Activated CD8-positive, alpha-beta memory T cell treated with anti-CD3 and anti-CD28 coated beads for 48 hours (primary cell): ENCODE measurements around the gene DDX3X.

ENCODE experiments used
- DNase-seq, 3 experiments: peaks; one replicate each; pipeline ENCODE4 v3.0.0-alpha.2; 2020; ENCODE audit warnings: low read depth in 2 of 3, low spot score in 2 of 3

DDX3X gene

DNA sequence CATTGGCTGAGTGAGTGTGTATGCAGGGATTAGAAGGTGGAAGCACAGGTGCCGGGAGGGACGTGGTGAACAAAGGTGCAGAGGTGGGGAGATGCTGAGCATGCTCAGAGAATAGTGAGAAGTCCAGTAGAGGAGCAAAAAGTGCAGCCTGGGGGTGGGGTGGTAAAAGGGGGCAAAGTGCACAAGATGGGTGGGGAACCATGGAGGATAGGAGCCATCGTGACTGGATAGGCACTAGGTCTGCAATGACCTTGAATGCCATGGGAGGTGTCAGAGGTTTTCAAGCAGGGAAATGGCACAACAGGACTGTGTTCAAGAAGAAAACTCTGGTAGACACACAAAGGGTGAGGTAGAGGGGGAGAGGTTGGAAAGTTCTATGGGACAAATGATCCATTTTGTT, 6.6 kb upstream of the DDX3X start:
- DNase-seq = no peak

DNA sequence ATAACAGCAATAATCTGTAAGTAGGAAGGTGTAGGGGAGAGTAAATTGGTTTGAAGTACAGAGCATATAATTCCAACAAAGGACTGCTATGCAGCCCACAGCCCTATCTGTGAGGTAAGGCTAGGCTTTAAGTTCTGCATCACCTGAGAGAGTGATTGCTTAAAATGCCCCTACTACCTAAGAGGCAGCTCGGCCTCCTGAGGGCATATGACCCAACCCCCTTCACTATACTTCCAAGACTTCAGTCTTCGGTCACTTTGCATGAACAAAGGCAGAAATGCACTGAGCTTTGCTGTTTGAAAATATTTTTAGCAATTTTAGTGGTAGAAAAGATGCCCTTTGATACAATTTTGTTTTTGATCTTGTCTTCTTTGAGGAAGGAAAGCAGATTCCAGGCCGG, 4.9 kb upstream of the DDX3X start:
- DNase-seq = no peak

DNA sequence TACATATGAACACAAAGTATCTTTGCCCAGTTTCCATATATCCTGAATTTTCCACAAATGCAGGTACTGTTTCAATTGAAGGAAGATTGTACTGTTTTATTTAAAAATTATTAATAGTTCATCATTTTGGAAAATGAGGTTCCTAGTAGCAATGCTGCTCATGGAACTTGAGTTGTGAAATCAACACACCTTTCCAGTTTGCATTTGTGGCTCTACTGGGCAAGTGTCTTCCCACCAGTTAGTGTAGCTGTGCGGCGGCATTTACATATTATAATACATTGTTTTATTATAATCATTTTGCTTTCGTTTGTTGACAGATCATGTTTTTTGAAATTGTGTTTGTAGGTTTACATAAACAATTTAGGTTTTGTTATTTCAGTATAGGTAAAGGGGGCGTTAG, 2.0 kb upstream of the DDX3X start:
- DNase-seq = no peak

DNA sequence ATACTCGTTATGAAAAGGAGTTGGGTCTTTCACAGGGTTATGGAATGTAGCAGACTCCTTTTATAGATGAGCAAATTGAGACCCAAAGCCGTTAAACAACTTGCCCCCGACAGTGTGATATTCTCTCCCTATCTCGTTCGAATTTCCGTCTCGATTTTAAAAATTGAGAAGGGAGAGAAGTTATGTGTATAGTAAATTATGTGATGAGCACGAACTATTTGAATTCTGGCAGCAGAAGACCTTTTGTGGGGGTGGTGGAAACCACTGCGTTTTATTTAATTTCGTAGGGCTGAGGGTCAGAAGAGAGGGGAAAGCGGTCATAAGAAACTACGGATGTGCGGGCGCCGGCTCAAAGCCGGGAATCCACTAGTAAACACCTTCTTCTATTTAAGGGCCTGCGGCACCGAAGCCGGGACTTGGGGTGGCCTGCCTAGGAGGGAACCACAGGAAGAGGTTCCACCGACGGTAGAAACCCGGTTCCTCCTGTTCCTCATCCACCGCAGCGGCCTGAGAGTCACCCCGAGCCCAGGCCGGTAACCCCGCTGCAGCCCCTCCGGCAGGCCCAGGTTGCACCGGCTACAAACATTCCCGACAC, 1.5 kb upstream of the DDX3X start:
- DNase-seq = peak in 1 of 3 experiments; percentile 20

DNA sequence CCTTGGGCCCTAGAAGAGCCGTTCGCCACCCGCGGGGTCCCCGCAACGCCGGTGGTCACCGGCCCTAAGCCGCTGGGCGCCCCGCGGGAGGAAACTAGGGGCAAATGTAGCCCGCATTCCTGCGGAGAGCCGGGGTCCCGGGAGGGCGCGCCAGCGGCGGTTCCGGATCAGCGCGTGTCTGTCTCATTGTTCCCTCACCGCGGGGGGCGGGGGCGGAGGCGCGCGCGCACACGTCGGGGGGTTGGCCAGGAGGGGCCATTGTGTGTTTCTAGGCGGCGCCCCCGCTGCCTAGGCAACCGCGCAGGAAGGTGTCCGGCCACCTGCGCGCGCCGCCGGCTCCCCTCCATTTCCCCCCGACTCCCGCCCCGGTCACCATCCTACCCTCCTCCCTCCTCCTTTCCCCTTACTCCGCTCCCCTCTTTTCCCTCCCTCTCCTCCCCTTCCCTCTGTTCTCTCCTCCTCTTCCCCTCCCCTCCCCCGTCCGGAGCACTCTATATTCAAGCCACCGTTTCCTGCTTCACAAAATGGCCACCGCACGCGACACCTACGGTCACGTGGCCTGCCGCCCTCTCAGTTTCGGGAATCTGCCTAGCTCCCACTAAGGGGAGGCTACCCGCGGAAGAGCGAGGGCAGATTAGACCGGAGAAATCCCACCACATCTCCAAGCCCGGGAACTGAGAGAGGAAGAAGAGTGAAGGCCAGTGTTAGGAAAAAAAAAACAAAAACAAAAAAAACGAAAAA, 789 bp upstream of the DDX3X start:
- DNase-seq = peak; percentile 50 to 81 (median 80)

DNA sequence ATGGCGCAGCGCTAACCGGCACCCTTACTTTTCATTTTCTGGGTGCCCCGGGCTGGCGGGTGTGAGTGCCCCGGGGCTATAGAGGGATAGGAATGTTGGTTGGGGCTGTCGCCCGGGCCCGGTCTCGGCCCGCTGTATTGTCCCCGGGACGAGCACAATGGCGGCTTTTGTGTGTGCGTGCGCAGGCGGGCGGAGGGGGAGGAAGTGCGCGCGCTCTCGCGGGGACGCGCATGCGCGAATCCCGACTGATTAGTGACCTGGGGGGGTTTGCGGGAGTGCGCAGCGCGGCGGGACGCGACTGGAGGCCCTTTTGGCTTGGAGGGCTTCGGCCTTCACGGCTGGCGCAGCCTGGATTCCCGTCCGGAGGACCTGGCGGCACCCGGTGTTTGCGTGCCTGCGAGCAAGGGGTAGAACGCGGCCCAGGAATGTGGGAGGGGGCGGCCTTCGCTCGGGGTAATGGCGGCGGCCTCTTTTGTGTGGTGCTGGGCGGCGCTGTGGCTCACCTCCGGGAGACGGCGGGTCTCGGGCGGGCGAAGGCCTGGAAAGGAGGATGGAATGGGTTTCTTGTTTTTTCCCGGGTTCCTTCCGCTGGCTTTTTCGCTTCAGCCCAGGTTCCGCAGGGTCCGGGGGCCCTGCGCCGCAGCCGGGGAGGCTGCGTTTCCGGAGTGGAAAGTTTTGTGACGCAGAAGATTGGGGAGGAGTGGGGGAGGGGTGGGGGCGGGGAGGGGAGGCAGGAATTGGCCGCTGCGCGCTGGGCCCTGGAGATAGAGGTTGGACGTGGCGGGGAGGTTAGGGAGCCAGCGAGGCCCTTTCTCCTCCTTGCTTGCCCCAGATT, 618 bp downstream of the DDX3X start:
- DNase-seq = peak; percentile 36 to 84 (median 73)

DNA sequence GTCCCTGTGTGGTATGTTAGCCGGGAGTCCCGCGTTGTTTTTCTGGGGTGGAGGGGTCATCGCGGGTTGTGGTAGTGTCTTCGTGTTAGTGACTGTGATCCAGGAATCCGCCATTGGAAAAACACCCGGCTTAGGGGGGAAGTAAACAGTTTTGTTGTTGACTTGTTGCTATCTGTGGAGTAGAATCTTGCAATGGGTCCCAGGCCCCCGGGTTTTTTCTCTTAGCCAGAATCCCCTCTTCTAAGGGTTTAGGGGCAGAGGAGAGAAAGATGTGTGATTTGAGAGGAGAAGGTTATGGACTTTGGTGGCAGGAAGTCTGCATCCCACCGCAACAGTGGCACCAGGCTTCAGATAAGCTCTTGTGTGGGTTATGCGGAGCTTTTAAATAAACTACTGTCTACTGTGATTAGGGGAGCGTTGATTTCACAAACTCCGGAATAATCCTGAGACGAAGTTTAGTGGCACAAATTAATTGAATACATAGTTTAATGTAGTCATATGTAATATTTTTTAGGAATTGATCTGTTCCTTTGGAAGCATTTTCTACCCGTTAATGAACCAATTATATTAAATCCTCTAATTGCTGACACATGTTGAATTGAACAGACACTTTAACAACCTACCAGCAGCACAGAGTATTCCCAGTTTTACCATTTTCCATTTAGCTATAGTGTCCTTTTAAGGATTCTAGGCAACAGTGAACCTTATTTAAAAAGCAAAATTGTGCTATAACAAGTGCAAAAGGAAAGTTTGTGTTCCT, 1.4 kb downstream of the DDX3X start:
- DNase-seq = peak in 1 of 3 experiments; percentile 25

DNA sequence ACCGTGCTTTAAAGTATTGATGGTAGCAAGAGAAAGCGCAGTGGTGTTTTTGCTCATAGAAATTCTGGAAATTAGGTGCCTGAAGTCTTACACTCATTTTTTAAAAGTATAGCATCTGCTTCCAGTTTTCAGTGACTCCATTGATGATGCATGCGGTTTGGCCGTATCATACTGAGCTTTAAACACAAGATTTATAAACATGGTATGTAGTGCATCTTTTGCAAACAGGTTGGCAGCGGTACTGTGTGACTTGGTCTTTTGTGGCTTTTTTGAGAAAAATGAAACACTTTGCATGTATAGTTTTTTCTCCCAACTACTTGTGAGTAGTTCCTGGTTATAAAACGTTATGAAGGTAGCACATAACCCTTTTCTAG, 2.0 kb downstream of the DDX3X start:
- no peak for DNase-seq

DNA sequence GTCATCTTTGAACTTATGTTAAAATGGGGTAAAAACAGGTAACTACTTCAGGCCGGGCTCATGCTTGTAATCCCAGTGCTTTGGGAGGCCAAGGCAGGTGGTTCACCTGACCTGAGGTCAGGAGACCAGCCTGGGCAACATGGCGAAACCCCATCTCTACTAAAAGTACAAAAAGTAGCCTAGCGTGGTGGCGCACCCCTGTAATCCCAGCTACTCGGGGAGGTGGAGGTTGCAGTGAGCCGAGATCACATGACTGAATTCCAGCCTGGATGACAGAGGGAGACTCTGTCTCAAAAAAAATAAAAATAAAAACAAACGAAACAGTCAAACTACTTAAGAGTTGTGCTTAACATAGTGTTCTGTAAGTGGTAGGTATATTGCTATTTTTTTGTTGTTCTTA, 2.5 kb downstream of the DDX3X start:
- DNase-seq = no peak

DNA sequence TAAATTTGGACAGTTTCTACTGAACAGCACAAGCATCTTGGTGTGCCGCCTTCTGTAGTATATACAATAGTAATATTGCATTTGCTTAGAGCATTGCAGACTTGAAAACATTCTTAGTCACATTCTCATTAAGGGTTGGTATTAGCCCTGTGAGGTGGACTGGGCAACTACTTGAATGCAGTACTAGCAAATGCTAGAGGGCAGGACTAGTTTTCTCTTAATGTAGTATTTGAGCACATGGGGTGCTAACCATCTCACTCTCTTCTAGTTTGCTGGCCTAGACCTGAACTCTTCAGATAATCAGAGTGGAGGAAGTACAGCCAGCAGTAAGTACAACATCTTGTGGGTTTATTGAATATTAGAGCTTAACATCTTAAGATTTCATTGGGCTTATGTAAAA, 3.2 kb downstream of the DDX3X start:
- DNase-seq = no peak

DNA sequence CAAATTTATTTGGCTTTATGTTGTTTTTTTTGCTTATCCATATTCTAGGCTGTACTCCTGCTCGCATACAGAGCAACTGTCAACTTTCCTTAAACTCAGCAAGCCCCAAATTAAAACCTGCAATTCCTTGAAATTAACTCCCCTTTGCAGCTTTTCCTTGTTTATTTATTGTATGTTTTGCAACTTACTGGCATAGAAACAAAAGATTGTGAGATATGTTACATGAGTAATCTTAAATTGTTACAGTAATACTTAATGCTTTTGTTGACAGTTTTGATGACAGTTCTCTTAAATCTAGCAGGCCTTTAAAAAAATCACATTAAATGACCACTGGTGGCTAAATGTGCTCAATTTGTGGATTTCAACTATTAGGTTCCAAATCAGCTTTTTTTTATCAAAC, 4.5 kb downstream of the DDX3X start:
- no peak for DNase-seq

DNA sequence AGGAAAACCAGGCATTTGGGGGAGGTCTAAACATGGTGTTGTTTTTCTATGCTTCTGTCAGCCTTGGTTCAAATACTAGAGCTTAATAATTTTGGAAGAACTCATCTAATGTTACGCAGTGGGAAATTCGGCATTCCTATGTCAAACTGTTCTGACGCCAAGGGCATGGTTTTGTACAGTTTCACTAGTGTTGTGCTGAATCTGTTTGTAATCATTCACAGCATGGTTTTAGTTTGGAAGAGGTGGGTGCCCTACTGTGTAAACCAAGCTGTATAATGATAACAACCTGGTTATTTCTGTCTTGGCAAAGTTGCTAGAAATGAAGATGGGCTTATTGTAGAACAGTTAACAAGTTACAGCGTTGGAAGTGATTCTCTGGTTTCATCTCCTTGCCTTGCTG, 5.2 kb downstream of the DDX3X start:
- DNase-seq = no peak

DNA sequence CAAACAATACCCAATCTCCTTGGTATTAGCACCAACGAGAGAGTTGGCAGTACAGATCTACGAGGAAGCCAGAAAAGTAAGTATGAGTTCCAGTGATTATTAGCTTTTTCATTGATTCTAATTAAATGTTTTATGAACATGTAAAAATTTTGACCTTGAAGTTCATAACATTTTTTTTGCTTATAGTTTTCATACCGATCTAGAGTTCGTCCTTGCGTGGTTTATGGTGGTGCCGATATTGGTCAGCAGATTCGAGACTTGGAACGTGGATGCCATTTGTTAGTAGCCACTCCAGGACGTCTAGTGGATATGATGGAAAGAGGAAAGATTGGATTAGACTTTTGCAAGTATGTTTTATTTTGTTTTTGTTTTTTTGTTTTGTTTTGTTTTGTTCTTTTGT, 10.1 kb downstream of the DDX3X start:
- no peak for DNase-seq

DNA sequence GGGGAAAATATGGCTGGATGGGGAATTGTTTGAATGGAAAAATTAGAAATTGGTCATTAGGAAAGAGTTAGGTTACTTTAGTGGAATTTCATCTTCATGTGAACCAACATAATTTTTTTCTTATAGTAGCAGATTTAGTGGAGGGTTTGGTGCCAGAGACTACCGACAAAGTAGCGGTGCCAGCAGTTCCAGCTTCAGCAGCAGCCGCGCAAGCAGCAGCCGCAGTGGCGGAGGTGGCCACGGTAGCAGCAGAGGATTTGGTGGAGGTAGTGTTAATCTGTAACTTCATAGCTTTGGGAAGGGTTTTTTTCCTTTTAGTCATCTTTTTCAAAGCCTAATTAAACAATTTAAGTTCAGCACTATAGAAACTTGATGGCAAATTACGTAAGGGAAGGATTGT, 13.2 kb downstream of the DDX3X start:
- DNase-seq = no peak

DNA sequence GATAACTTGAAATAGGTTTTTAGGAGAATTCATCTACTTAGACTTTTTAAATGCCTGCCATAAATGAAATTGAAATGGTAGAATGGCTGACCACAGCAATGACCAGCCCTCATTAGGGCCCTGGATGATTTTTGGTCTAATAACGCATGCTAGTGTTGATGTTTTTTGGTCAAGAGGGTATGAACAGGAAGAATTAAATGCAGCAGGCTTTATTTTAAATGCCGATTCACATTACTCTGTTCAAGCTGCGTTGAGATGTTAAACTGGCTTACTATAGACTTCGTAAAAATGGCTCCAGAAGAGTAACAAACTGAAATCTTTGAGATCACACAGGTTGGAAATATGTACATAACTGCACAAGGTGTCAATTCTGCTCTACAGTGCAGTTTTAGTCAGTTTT, 14.6 kb downstream of the DDX3X start:
- no peak for DNase-seq

DNA sequence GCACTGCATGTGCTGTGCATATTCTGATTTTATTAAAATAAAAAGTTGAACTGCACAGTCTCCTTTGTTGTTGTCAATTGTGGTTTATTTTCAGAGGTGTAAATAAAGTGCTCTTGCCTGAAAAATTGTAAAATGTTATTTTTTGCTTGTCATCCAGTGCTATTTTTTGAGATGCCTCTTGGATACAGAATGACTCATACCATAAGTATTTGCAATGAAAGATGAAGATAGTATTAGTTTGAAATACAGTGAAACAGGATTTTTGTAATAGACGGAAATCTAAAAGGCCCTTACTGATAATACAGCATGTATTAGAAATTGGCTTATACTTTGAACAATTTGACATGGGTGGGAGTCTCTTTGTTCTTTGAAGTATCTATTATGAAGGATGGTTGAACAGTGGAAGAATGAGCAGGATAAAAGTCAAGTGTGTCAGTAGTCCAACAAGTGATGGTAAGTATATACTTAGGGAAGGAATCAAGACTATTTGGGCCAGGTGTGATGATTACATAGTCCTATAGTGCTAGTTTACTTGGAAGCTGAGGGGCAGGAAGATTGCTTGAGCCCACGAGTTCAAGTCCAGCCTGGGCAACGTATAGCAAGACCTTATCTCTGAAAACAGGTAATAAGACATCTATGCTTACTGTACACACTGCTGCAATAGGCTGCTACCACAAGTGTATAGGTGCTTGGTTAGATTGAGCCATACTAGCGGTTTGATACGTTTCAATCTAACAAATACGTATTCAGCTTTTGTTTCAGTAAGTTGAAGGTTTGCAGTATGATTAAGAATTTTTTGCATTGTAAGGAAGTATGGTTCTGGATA, 16.4 kb downstream of the DDX3X start:
- DNase-seq = no peak

DNA sequence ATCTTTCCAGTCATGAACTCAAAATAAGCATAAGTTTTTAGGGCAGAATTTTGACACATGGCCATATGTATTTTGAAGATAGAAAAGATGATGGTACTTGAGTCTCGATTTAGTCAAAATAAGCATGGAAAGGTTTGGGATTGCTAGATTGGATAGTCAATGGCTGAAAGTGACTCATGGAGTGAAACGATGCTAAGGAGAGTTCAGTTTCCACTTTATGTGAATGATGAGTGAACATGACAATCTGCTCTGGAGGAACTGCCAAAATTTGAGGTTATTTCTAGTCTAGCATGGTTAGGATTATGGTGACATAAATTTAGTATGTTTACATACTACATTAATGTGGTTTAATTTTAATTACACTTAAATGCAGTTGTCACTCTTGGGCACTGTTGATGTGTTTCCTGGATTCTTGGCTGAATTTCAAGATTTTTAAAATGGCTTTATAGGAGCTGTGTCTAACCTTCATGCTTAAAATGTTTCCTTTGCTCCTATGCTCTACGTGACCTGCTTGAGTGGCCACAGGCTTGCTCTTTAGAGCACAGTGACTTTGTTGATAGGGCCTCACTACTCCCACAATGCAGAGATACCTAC, 17.1 kb downstream of the DDX3X start:
- DNase-seq = no peak

DNA sequence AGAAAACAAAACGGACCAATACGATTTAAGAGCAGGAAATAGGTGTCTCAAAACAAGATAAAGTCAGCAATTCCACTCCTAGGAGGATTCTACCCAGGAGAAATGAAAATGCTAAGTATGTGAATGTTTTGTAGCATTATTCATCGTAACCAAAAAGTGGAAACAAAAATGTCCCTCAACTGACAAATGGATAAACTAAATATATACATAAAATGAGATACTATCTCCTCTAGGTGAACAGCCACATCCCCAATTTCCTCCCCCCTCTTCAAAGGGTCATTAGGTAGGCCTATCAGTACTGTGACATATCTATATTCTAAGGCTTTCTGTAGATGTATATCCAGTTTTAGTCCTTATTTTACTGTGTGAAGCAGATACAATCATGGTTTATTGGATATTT, 18.0 kb downstream of the DDX3X start:
- no peak for DNase-seq

DNA sequence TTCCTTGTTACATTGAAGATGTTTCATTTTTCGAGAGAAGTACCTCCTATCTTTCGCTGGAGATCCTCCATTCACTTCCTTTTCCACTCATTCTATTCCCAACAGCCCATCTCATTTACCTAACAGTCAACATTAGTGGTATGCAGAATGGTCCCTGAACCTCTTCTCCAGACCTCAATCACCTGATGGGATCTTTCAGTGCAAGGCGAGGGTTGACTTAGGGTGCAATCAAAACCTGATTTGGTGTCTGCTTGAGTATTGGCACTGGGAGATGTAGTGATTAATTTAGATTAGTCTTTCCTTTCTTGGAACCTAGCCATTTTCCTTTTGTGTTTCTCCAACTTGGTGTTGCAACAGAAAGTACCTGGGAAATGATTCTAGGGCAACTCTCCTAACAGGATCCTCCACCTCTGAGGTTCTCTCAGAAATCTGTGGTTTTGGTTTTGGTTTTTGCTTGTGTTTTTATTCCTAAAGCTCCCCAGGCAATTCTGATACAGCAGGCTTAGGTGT, 18.4 kb downstream of the DDX3X start:
- no peak for DNase-seq

DNA sequence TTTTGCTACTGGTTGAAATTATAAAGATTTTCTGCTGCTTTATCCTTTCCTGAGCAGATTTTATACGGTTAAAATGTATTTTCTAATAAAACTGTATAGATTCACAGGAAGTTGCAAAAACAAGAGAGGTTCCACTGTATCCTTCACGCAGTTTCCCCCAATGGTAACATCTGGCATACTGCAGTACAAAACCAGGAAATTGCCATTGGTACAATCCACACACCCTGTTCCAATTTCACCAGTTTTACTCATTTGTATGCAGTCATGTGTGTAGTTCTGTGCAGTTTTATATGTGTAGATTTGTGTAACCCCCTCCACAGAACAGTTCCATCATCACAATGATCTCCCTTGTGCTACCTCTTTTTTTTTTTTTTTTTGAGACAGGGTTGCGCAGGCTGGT, 20.0 kb downstream of the DDX3X start:
- no peak for DNase-seq
